Activated CD8-positive, alpha-beta memory T cell treated with anti-CD3 and anti-CD28 coated beads, Interleukin-2, amount 50 U/mL, for 48 hours (primary cell): Measurements from ENCODE around the gene RIT1.

Source experiments
- DNase-seq: peaks from one replicate; pipeline ENCODE4 v3.0.0-alpha.2; 2020

The RIT1 gene

GRCh38 chr1:155911156-155912055 is at the start of gene RIT1:
Gene RIT1 (minus strand): TSS chr1:155911349. CDS start chr1:155910761, 588 bp downstream.
- peak; percentile 92 for DNase-seq

GRCh38 chr1:155960081-155960745 is 49.1 kb upstream of the RIT1 start:
- no peak for DNase-seq

- no peak for DNase-seq
These were observed 46.3 kb upstream of the RIT1 start for GRCh38 chr1:155957411-155957915.

GRCh38 chr1:155954645-155955044 is 43.5 kb upstream of the RIT1 start:
- no peak for DNase-seq

- no peak for DNase-seq
These were observed 41.3 kb upstream of the RIT1 start for GRCh38 chr1:155952505-155952890.

- no peak for DNase-seq
These were observed 40.8 kb upstream of the RIT1 start for GRCh38 chr1:155951753-155952504.

- DNase-seq, result no peak
These were observed 39.7 kb upstream of the RIT1 start for GRCh38 chr1:155950829-155951228.

GRCh38 chr1:155947741-155948140 is 36.6 kb upstream of the RIT1 start:
- DNase-seq, result no peak

GRCh38 chr1:155947292-155947691 is 36.1 kb upstream of the RIT1 start:
- DNase-seq, result no peak

- DNase-seq, result no peak
These were observed 35.6 kb upstream of the RIT1 start for GRCh38 chr1:155946633-155947219.

GRCh38 chr1:155944444-155944799 is 33.3 kb upstream of the RIT1 start:
- DNase-seq, result no peak

GRCh38 chr1:155942578-155943141 is 31.5 kb upstream of the RIT1 start:
- DNase-seq, result no peak

- no peak for DNase-seq
These were observed 30.8 kb upstream of the RIT1 start for GRCh38 chr1:155941845-155942531.

- no peak for DNase-seq
These were observed 30.1 kb upstream of the RIT1 start, which contains the start of gene RXFP4 for GRCh38 chr1:155940993-155941844. Gene RXFP4 (plus strand): TSS chr1:155941638. CDS start chr1:155941710, 72 bp downstream.

- DNase-seq, result no peak
These were observed 29.4 kb upstream of the RIT1 start for GRCh38 chr1:155940482-155940992.

- DNase-seq, result peak; percentile 48
These were observed 27.1 kb upstream of the RIT1 start for GRCh38 chr1:155938220-155938627.

- peak; percentile 56 for DNase-seq
These were observed 23.9 kb upstream of the RIT1 start for GRCh38 chr1:155934936-155935590.

GRCh38 chr1:155934097-155934935 is 23.2 kb upstream of the RIT1 start, which contains the start of gene KHDC4:
Gene KHDC4 (minus strand): TSS chr1:155934413. CDS start chr1:155934373, 40 bp downstream.
- DNase-seq, result peak; percentile 92

GRCh38 chr1:155933591-155934096 is 22.5 kb upstream of the RIT1 start:
- peak; percentile 57 for DNase-seq
